ENCODE data around the gene DCC. TPM values are rescaled to one million over a fixed set of nuclear protein-coding genes. Genes with fewer than 3 reads are reported as not detected.

Gene DCC
- total RNA-seq, 1 experiment from 2014 or later = 0.39 TPM

GRCh38 chr18:52401236-52401635 lies 61.2 kb downstream of the DCC start:
- POLR2A ChIA-PET = no interaction called here
- Histone ChIP-seq H3K4me3 (ENCODE audit: low read depth, low read length) (no peak overlapping the region), H3K9me3 (no peaks in the 10 kb centered on the region), H3K36me3 (ENCODE audit: control insufficient read depth, insufficient read depth, low read length) (no peaks in the 10 kb centered on the region), H3K4me1 (no peaks in the 10 kb centered on the region), H3K27me3 (replicated peaks; ENCODE audit: control insufficient read depth, insufficient read depth, low read length) (no peaks in the 10 kb centered on the region)
- CTCF ChIA-PET = no interaction called here
- BruUV-seq (replicated peaks) = no TSS peak
- no peaks in the 10 kb centered on the region for H3K36me3 Mint-ChIP-seq (ENCODE audit: insufficient read depth, unreplicated experiment)
- no peak for DNase-seq
- H3K4me1 Mint-ChIP-seq (ENCODE audit: low read depth, unreplicated experiment) = no peaks in the 10 kb centered on the region
- intact Hi-C loops (cut with micrococcal nuclease; ENCODE audit: unreplicated experiment) = no loop called here
- H3K9me3 Mint-ChIP-seq (ENCODE audit: unreplicated experiment) = no peaks in the 10 kb centered on the region
- H3K27ac Mint-ChIP-seq (ENCODE audit: unreplicated experiment) = no peak overlapping the region
- H3K4me3 Mint-ChIP-seq (ENCODE audit: unreplicated experiment) = no peak overlapping the region
- TF ChIP-seq CTCF (IDR thresholded peaks at IDR 0.05; ENCODE audit: insufficient read depth in 1 of 2, low read depth in 1 of 2, low read length in 1 of 2, severe bottlenecking in 1 of 2, unreplicated experiment in 1 of 2) = no peak
- no peaks in the 10 kb centered on the region for H3K27me3 Mint-ChIP-seq (ENCODE audit: insufficient read depth, unreplicated experiment)

GRCh38 chr18:52402814-52403213 lies 62.8 kb downstream of the DCC start:
- H3K9me3 ChIP-seq = no peaks in the 10 kb centered on the region
- no peaks in the 10 kb centered on the region for H3K36me3 Mint-ChIP-seq (ENCODE audit: insufficient read depth, unreplicated experiment)
- no peak overlapping the region for H3K27ac Mint-ChIP-seq (ENCODE audit: unreplicated experiment)
- no peaks in the 10 kb centered on the region for H3K36me3 ChIP-seq (ENCODE audit: control insufficient read depth, insufficient read depth, low read length)
- no peak for TF ChIP-seq CTCF (IDR thresholded peaks at IDR 0.05; ENCODE audit: insufficient read depth in 1 of 2, low read depth in 1 of 2, low read length in 1 of 2, severe bottlenecking in 1 of 2, unreplicated experiment in 1 of 2)
- no peaks in the 10 kb centered on the region for H3K4me1 ChIP-seq
- no peaks in the 10 kb centered on the region for H3K27me3 ChIP-seq (replicated peaks; ENCODE audit: control insufficient read depth, insufficient read depth, low read length)
- H3K4me3 ChIP-seq (ENCODE audit: low read depth, low read length) = no peak overlapping the region
- H3K27me3 Mint-ChIP-seq (ENCODE audit: insufficient read depth, unreplicated experiment) = no peaks in the 10 kb centered on the region
- no peak overlapping the region for H3K4me3 Mint-ChIP-seq (ENCODE audit: unreplicated experiment)
- CTCF ChIA-PET = no interaction called here
- DNase-seq = no peak
- intact Hi-C loops (cut with micrococcal nuclease; ENCODE audit: unreplicated experiment) = no loop called here
- H3K9me3 Mint-ChIP-seq (ENCODE audit: unreplicated experiment) = no peaks in the 10 kb centered on the region
- POLR2A ChIA-PET = no interaction called here
- H3K4me1 Mint-ChIP-seq (ENCODE audit: low read depth, unreplicated experiment) = no peaks in the 10 kb centered on the region
- no TSS peak for BruUV-seq (replicated peaks)

- H3K4me3 ChIP-seq (ENCODE audit: low read depth, low read length) = no peak overlapping the region
- no peaks in the 10 kb centered on the region for H3K9me3 Mint-ChIP-seq (ENCODE audit: unreplicated experiment)
- H3K4me3 Mint-ChIP-seq (ENCODE audit: unreplicated experiment) = no peak overlapping the region
- H3K27me3 Mint-ChIP-seq (ENCODE audit: insufficient read depth, unreplicated experiment) = no peaks in the 10 kb centered on the region
- no peaks in the 10 kb centered on the region for H3K36me3 Mint-ChIP-seq (ENCODE audit: insufficient read depth, unreplicated experiment)
- no peaks in the 10 kb centered on the region for H3K36me3 ChIP-seq (ENCODE audit: control insufficient read depth, insufficient read depth, low read length)
- no peaks in the 10 kb centered on the region for H3K4me1 Mint-ChIP-seq (ENCODE audit: low read depth, unreplicated experiment)
- no peaks in the 10 kb centered on the region for H3K9me3 ChIP-seq
- BruUV-seq (replicated peaks) = no TSS peak
- no peak for DNase-seq
- POLR2A ChIA-PET = no interaction called here
- H3K4me1 ChIP-seq = no peaks in the 10 kb centered on the region
- TF ChIP-seq CTCF (IDR thresholded peaks at IDR 0.05; ENCODE audit: insufficient read depth in 1 of 2, low read depth in 1 of 2, low read length in 1 of 2, severe bottlenecking in 1 of 2, unreplicated experiment in 1 of 2) = no peak
- intact Hi-C loops (cut with micrococcal nuclease; ENCODE audit: unreplicated experiment) = no loop called here
- no peak overlapping the region for H3K27ac Mint-ChIP-seq (ENCODE audit: unreplicated experiment)
- CTCF ChIA-PET = no interaction called here
- H3K27me3 ChIP-seq (replicated peaks; ENCODE audit: control insufficient read depth, insufficient read depth, low read length) = no peaks in the 10 kb centered on the region
Measured at GRCh38 chr18:52403291-52404021, 63.5 kb downstream of the DCC start.

Measured in Caco-2 (cell line).